Activated CD4-positive, alpha-beta T cell treated with anti-CD3 and anti-CD28 coated beads, Interleukin-10, Interleukin-2, amounts not matched to agents 100 ng/mL and 50 ng/mL, durations not matched to agents 16 hours and 8 hours (primary cell): ENCODE results near the gene PTCD2.
"Not testable (repeated sequence)": the region's sequence is repeated elsewhere in the genome, so short reads cannot be mapped to it uniquely, and the experiment has no call there.

Experiments used
- DNase-seq: peaks from one replicate; pipeline ENCODE4 v3.0.0-alpha.2; 2020

PTCD2 gene

GRCh38 chr5:72298136-72298535, 22.0 kb upstream of the PTCD2 start:
- not testable (repeated sequence) for DNase-seq

DNA sequence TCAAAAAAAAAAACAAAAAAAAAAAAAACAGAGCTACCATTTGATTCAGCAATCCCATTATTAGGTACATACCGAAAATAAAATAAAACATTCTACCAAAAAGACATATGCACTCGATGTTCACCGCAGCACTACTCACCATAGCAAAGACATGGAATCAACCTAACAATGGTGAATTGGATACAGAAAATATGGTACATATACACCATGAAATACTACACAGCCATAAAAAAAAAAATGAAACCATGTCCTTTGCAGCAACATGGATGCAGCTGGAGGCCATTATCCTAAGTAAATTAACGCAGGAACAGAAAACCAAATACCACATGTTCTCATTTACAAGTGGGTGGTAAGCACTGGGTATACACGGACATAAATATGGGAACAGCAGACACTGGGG, 21.5 kb upstream of the PTCD2 start:
- no peak for DNase-seq

- no peak for DNase-seq
Measured at GRCh38 chr5:72300590-72301339, 19.4 kb upstream of the PTCD2 start.

DNA sequence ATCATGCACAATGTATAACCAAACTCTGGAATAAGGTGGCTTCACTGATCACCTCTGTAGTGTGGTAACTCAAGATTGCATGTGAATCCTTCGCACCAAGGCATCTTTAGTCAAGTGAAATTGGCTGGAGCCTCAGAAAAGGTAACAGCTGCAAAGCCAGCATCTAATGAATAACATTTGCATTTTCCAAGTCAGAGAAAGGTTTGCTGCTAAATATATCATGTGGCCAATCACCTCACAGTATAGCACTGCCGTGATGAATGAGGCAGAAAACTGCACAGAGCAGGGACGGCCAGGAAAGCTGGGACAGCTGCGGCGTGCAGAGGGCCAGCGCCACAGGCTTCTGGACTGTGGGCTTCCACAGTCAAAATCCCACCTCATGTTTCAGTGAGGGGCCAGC, 18.6 kb upstream of the PTCD2 start:
- no peak for DNase-seq

DNA sequence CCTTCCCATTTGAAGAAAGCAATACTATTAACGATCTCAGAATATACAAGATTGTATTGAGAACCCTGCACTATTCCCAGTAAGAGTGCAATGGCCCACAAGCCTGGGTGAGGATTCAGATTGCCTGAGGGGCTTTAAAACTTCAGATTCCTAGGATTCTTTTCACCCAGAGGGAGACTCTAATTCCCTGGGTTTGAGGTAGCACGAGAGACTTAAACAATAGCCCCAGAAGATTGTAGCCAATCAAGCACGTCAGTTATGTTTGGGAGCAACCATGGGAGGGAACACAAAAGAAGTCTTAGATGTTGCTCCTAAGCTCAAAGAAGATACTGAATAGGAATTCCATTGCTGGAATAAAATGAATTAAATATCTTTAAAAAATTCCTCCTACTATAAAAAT, 18.0 kb upstream of the PTCD2 start:
- DNase-seq = no peak

GRCh38 chr5:72305194-72306142, 14.7 kb upstream of the PTCD2 start:
- DNase-seq = no peak

GRCh38 chr5:72307573-72307967, 12.6 kb upstream of the PTCD2 start:
- no peak for DNase-seq

GRCh38 chr5:72307968-72308852, 12.0 kb upstream of the PTCD2 start:
- DNase-seq = peak; percentile 98

DNA sequence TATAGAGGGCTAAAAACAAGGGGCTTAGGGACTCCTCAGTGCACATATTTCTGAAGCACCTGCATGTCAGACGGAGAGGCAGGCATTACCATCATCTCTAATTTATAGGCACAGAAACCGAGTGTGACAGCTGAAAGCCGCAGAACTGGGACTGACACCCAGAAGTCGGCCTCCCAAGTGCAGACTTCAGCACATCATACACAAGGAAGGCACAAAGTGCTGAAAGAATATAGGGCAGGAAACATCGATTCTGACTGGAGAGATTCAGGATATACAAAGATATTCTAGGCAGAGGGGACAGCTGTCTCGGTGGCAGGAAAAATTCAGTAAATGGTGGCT, 11.4 kb upstream of the PTCD2 start:
- DNase-seq = peak; percentile 2

DNA sequence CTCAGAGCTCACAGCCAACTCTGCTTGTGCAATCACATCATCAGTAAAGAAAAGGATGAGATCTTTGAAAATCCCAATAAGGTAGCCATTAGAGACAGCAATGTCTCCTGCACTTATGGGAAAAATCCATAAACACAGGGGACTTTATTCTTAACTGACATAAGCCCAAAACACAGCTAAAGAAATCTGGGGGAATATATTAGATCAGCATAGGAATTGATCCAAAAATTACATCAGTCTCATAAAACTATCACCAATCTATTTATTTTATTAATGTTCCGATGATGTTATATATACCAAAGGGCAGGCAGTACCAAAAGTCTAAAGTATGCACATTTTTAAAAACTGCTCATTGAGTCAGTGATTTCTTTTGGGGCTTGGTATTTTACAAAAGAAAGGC, 7.0 kb upstream of the PTCD2 start:
- no peak for DNase-seq

DNA sequence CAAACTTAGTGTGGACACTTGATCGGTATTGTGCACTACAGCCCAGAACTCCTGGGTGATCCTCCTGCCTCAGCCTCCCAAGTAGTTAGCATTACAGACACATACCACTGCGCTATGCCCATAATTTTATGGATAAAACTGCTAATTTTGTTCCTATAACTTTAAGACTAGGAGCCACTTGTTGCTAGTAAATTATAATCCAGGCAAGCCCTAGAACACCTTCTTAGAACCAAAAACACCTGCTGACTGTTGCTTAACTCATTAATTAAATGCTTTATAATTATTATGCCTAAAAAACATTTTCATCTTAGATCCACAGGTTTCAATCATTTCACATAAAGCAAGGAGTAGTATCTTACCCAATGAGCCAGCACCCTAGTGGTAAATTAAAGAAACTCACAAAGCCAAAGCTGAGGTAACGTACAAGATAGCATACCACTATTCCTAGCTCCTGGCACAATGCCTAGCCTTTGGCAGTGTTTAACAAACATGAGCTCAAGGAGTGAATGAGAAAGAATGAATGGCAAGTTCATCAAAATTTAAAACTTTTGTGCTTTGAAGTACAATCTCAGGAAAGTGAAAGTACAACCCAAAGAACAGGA, 5.5 kb upstream of the PTCD2 start:
- no peak for DNase-seq

DNA sequence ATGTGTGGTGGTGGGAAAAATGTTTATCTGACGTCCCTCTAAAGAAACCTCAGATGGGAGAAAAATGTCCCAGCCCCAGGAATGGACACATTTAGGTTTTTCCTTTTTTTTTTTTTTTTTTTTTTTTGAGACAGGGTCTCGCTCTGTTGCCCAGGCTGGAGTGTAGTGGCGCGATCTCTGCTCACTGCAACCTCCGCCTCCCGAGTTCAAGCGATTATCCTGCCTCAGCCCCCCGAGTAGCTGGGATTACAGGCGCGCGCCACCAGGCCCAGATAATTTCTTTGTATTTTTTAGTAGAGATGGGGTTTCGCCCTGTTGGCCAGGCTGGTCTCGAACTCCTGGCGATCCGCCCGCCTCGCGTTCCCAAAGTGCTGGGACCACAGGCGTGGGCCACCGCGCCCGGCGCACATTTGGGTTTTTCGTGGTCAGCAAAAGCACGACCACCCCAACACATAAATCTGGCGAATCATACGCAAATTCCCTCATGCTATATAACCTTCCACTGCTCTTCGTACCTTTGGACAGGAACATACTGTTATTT, 668 bp upstream of the PTCD2 start:
- DNase-seq = peak; percentile 45

DNA sequence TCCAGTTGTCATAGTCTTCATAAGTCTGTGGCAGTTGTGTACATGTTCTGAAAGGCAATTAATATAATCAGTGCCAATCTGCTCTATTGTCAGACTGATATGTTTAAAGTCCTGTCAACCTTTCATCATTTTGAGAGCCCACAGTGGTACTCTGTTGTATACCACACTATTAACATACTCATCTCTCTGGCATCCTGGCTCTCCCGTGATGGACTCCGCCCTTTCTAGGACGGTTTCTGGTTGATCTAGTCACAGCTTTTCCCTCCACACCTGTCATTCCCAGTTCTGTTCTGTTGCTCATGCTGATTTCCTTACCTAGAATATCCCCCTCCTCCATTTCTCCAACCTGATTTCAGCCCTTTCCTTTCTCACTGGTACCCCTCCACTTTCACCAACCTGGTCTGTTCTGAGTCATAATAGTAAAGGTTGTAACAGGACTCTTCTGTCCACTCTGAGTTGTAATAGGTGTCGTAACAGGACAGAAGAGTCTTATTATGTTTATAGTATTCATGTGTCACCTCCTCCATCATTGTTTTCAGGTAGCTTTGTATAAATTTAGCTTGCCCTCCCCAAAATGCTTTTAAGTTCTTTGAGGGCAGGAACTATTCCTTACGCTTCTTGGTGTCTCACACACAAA, 4.1 kb downstream of the PTCD2 start:
- DNase-seq = no peak

DNA sequence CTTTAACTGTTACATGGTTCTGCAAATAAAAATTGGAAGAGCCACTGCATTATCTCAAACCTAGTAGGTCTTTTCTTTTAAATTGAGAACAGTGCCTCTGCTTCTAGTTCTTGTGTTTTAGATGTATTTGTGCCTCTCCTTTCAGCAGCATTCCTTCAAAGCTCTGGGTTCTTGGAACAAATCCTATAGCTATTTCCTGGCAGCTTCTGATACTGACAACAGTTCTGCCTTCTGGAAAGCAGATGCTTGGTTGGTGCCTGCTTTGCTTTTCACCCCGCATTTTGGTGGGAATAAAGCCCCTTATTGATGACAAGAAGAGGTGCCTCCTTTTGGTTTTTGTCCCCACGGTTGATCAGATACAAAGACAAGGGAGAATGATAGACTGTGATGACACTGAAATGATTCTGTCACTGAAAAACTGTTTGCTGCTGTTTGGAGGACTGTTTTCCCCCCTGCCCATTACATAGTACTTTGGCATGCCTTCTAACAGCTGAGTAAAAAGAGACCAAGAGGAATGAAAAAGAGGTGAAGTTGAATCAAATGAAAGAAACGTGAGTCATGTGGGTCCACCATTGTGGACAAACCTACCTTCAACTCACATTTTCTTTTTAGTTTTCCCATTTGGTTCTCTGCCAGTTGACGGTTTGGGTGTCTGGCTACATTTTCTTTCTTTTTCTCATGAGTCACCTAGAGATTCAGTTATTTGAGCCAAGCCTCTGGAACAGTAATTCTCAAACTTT, 5.6 kb downstream of the PTCD2 start:
- no peak for DNase-seq

- DNase-seq = no peak
Measured at GRCh38 chr5:72326306-72326649, 6.1 kb downstream of the PTCD2 start.

- DNase-seq = no peak
Measured at GRCh38 chr5:72328172-72328571, 8.0 kb downstream of the PTCD2 start.

DNA sequence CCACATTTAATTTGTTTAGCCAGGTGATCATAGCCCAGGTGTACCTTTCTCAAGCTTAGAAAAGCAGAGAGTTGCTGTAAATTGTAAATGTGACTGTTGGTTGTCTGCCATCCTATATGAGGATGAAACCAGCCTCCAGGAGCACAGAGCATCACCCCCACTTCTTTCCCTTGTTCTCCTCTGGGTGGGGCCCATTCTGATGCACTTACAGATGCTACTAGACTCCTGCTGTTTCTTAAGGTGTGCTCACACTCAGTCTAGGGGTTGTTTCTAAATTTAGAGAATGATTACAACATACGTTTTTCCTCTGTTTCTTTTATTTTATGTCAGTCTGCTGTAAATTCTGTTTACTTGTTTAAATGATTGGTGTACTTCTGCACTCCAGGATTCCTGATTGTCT, 10.5 kb downstream of the PTCD2 start:
- DNase-seq = no peak

DNA sequence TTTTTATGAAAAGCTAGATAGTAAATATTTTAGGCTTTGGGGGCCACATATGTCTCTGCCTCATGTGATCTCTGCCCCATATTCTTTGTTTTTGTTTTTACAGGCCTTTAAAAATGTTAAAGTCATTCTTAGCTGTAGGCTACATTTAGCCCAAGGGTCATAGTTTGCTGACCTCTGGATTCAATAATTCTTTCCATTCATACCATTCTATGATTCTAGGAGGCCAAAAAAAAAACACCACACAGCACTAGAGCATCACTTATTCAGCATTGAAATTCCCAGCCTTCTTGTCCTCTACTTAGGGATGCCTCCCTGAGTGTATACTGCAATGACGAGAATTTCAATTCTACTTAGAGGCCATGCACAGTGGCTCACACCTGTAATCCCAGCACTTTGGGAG, 17.0 kb downstream of the PTCD2 start:
- no peak for DNase-seq

- DNase-seq = no peak
Measured at GRCh38 chr5:72338689-72339209, 18.6 kb downstream of the PTCD2 start.

- no peak for DNase-seq
Measured at GRCh38 chr5:72346398-72346797, 26.2 kb downstream of the PTCD2 start.

- peak; percentile 68 for DNase-seq
Measured at GRCh38 chr5:72347801-72348308, 27.7 kb downstream of the PTCD2 start.
